Stimulated activated CD8-positive, alpha-beta memory T cell treated with anti-CD3 and anti-CD28 coated beads, Interleukin-7, amount 100 ng/mL, for 4 hours (primary cell): ENCODE data around the gene GLMP.

ENCODE experiments used
- DNase-seq, 2 donors: peaks; one replicate each; pipeline ENCODE4 v3.0.0-alpha.2; 2020; ENCODE audit warnings: low read depth in 2 of 2

GLMP gene

GRCh38 chr1:156285437-156285836 is 10.0 kb downstream of the GLMP start:
- DNase-seq: no peak

GRCh38 chr1:156284757-156285156 is 10.7 kb downstream of the GLMP start:
- no peak for DNase-seq

GRCh38 chr1:156284112-156284511 is 11.4 kb downstream of the GLMP start, which contains the start of gene TMEM79:
TMEM79 (plus strand) TSS chr1:156284325; CDS start chr1:156285227, 902 bp downstream.
- no peak for DNase-seq

GRCh38 chr1:156283521-156283920 is 12.0 kb downstream of the GLMP start:
- no peak for DNase-seq

GRCh38 chr1:156282479-156283222 is 12.8 kb downstream of the GLMP start, which contains the start of gene SMG5:
SMG5 (minus strand) TSS chr1:156282825; CDS start chr1:156282680, 145 bp downstream.
- peak; percentile 90 to 94 for DNase-seq

GRCh38 chr1:156281693-156282478 is 13.6 kb downstream of the GLMP start:
- no peak for DNase-seq

GRCh38 chr1:156281281-156281680 is 14.2 kb downstream of the GLMP start:
- peak in 1 of 2 donors; percentile 46 for DNase-seq

GRCh38 chr1:156279837-156280236 is 15.6 kb downstream of the GLMP start:
- DNase-seq: no peak

GRCh38 chr1:156276966-156277381 is 18.5 kb downstream of the GLMP start:
- DNase-seq: no peak

GRCh38 chr1:156276532-156276931 is 18.9 kb downstream of the GLMP start:
- no peak for DNase-seq

GRCh38 chr1:156270314-156270713 is 25.2 kb downstream of the GLMP start:
- DNase-seq: no peak

GRCh38 chr1:156268336-156268735 is 27.1 kb downstream of the GLMP start:
- DNase-seq: no peak

GRCh38 chr1:156266051-156266450 is 29.4 kb downstream of the GLMP start:
- no peak for DNase-seq

GRCh38 chr1:156263288-156263655 is 32.2 kb downstream of the GLMP start:
- no peak for DNase-seq

- no peak for DNase-seq
These were observed 32.8 kb downstream of the GLMP start for GRCh38 chr1:156262461-156263287.

GRCh38 chr1:156260896-156261295 is 34.6 kb downstream of the GLMP start:
- no peak for DNase-seq

- DNase-seq: no peak
These were observed 35.7 kb downstream of the GLMP start for GRCh38 chr1:156259805-156260204.

GRCh38 chr1:156258859-156259258 is 36.6 kb downstream of the GLMP start:
- DNase-seq: no peak

GRCh38 chr1:156257711-156258110 is 37.8 kb downstream of the GLMP start:
- no peak for DNase-seq

GRCh38 chr1:156253634-156254033 is 41.8 kb downstream of the GLMP start:
- no peak for DNase-seq

- no peak for DNase-seq
These were observed 44.0 kb downstream of the GLMP start for GRCh38 chr1:156251527-156251926.

GRCh38 chr1:156249593-156249992 is 45.9 kb downstream of the GLMP start:
- no peak for DNase-seq
